ENCODE measurements around the gene PSMA7. TPM values are rescaled to one million over a fixed set of nuclear protein-coding genes. Genes with fewer than 3 reads are reported as not detected.

Gene PSMA7
- polyA plus RNA-seq, 1 experiment, result 478 TPM

DNA sequence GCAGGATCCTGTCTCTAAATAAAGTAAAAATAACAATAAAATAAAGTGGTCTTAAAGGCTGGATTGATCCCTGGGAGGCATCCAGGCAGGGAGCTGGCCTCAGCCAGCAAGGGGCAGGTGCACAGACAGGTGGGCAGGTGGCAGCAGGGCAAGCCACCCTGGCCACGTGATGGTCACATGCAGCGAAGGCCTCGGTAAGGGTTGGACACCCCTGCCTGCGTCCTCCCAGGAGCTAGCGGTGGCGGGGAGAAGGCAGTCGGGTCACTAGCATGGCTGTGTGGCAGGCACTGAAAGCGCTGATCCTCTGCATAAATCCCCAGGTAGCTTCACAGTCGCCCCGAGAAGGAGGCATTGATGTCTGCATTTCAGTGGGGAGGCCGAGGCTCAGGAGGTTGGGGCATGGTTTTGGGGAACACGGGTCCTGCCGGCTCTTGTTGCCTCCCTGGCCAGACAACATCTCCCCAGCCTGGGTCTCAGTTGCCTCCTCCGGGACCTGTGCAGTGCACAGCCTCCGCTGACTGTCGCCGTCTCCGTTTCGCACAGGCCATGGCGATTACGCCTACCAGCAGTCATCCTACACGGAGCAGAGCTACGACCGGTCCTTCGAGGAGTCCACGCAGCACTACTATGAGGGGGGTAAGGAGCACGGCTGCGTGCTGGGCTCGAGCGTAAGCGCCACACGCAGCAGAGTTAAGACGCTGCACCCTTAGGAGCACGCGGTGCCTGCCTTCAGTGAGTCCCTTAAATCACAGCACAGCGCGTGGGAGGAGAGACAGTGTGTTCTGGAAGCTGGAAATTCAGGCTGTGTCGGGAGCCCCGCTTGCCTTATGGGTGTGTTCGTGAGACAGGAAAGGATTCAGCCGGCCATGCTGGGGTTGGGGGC is 21.9 kb upstream of the PSMA7 start:
- ChIA-PET CTCF (no interaction called here), POLR2A (no interaction called here)
- no peak for DNase-seq (ENCODE audit: low read depth)

DNA sequence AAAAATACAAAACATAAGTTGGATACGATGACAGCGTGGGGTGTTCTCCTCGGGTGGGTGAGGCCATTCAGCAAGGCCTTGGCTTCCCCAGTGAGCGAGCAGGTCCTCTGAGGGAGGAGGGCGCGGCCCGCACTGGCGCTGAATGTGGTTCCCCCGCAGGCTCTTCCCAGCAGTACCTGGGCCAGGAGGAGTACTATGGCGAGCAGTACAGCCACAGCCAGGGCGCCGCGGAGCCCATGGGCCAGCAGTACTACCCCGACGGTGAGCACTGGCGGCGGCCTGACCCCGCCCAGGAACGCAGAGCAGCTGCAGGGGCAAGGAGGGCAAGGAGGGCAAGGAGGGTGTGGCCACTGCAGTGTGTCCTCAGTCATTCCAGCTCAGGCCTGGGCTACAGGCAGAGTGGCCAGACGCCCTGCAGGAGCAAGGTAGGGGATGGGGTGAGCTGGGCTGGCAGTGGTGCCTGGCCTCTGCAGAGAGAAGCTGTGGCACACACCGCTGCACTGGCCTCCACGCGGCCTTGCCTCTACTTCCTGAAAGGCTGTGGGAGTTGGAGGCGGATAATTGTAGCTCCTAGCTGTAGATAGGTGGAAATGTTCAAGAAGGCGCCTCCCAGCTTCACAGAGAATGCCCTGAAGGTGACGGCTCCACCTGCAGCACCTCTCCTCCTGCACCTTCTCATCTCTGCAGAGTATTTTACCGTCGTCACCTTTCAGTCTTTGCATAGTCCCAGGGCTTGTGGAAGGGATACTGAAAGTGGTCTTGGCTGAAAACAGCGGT is 21.0 kb upstream of the PSMA7 start:
- no peak overlapping the region for H3K4me3 ChIP-seq (ENCODE audit: low read depth, low read length)
- peaks cover 36% of the 10 kb centered on the region for H3K36me3 ChIP-seq (ENCODE audit: control insufficient read depth, insufficient read depth, low read length)
- TF ChIP-seq, protein P1, sequence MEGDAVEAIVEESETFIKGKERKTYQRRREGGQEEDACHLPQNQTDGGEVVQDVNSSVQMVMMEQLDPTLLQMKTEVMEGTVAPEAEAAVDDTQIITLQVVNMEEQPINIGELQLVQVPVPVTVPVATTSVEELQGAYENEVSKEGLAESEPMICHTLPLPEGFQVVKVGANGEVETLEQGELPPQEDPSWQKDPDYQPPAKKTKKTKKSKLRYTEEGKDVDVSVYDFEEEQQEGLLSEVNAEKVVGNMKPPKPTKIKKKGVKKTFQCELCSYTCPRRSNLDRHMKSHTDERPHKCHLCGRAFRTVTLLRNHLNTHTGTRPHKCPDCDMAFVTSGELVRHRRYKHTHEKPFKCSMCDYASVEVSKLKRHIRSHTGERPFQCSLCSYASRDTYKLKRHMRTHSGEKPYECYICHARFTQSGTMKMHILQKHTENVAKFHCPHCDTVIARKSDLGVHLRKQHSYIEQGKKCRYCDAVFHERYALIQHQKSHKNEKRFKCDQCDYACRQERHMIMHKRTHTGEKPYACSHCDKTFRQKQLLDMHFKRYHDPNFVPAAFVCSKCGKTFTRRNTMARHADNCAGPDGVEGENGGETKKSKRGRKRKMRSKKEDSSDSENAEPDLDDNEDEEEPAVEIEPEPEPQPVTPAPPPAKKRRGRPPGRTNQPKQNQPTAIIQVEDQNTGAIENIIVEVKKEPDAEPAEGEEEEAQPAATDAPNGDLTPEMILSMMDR (IDR thresholded peaks at IDR 0.05; ENCODE audit: insufficient read depth, low read depth, low read length), result no peak
- no peaks in the 10 kb centered on the region for H3K27me3 ChIP-seq (ENCODE audit: control insufficient read depth, insufficient read depth, low read length)
- POLR2A ChIA-PET, result no interaction called here
- no peak for DNase-seq (ENCODE audit: low read depth)
- CTCF ChIA-PET, result no interaction called here

More for the DNA sequence above, 21.9 kb upstream of the PSMA7 start:
- TF ChIP-seq, protein P1 (IDR thresholded peaks at IDR 0.05; ENCODE audit: insufficient read depth, low read depth, low read length), result no peak
- no peak overlapping the region for H3K4me3 ChIP-seq (ENCODE audit: low read depth, low read length)
- no peaks in the 10 kb centered on the region for H3K27me3 ChIP-seq (ENCODE audit: control insufficient read depth, insufficient read depth, low read length)
- peaks cover 35% of the 10 kb centered on the region for H3K36me3 ChIP-seq (ENCODE audit: control insufficient read depth, insufficient read depth, low read length)

DNA sequence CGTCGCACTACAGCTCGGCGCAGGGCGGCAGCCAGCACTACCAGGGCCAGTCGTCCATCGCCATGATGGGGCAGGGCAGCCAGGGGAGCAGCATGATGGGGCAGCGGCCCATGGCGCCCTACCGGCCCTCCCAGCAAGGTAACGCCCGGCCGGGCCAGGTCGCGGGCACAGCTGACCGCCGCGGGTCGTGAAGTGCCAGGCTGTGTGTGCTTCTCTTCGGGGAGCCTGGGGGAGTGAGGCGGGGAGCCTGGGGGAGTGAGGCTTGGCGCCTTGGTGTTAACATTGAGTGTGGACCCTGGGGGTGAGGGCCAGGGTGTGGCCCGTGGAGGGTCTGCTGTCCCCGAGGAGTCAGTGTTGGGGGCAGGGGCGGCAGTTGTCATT is 20.3 kb upstream of the PSMA7 start:
- Histone ChIP-seq H3K36me3 (ENCODE audit: control insufficient read depth, insufficient read depth, low read length) (peaks cover 36% of the 10 kb centered on the region), H3K4me3 (ENCODE audit: low read depth, low read length) (no peak overlapping the region), H3K27me3 (ENCODE audit: control insufficient read depth, insufficient read depth, low read length) (no peaks in the 10 kb centered on the region)
- TF ChIP-seq, protein P1 (IDR thresholded peaks at IDR 0.05; ENCODE audit: insufficient read depth, low read depth, low read length), result no peak
- DNase-seq (ENCODE audit: low read depth), result no peak
- POLR2A ChIA-PET, result no interaction called here
- CTCF ChIA-PET, result no interaction called here

DNA sequence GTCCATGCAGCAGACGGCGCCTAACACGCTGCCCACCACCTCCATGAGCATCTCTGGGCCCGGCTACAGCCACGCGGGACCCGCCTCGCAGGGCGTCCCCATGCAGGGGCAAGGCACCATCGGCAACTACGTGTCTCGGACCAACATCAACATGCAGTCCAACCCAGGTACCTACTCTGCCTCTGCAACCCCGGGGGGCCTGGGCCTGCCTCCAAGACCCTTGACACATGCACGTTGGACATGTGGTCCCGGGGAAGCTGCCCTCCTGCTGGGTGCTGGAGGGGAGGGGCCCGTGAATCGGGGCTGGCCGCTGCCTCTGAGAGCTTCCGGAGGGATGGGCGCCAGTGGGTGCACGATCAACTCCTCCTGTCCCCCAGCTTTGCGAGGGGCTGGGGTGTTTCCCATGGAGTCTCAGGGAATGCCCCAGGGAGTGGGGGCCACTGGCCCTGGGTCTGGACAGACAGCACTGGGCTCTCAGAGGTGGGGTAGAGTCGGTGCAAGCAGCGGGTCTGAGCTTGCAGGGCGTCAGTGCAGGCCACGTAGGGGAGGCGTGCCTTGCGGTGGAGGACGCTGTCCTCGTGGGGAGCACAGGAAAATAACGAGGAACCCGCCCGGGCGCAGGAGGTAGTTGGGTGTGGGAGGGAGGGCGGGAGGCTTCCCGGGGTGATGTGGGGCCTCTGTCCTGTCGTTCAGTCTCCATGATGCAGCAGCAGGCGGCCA is 19.7 kb upstream of the PSMA7 start:
- Histone ChIP-seq H3K36me3 (ENCODE audit: control insufficient read depth, insufficient read depth, low read length) (peaks cover 36% of the 10 kb centered on the region), H3K27me3 (ENCODE audit: control insufficient read depth, insufficient read depth, low read length) (no peaks in the 10 kb centered on the region), H3K4me3 (ENCODE audit: low read depth, low read length) (no peak overlapping the region)
- no peak for DNase-seq (ENCODE audit: low read depth)
- TF ChIP-seq, protein P1 (IDR thresholded peaks at IDR 0.05; ENCODE audit: insufficient read depth, low read depth, low read length), result no peak
- ChIA-PET CTCF (no interaction called here), POLR2A (no interaction called here)

DNA sequence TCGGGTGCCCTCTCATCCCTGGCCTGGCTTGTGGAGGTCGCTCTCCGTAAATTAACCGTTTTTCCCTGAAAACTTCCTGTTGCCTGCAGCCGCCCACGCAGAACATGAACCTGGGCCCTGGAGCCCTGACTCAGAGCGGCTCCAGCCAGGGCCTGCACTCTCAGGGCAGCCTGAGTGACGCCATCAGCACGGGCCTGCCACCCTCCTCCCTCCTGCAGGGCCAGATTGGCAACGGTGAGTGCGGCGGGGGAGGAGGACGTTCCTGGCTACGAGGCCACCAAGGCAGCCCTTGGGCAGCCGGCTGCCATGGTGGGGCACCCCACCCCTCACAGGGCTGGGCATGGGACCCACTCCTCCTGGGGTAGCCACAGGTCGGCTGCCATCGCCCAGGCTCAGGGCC is 18.2 kb upstream of the PSMA7 start:
- CTCF ChIA-PET, result no interaction called here
- no peak for DNase-seq (ENCODE audit: low read depth)
- TF ChIP-seq, protein P1 (IDR thresholded peaks at IDR 0.05; ENCODE audit: insufficient read depth, low read depth, low read length), result no peak
- Histone ChIP-seq H3K27me3 (ENCODE audit: control insufficient read depth, insufficient read depth, low read length) (no peaks in the 10 kb centered on the region), H3K36me3 (ENCODE audit: control insufficient read depth, insufficient read depth, low read length) (peaks cover 34% of the 10 kb centered on the region), H3K4me3 (ENCODE audit: low read depth, low read length) (no peak overlapping the region)
- POLR2A ChIA-PET, result no interaction called here

Data from BJ (cell line).